Body of pancreas (tissue), 4 donors: ENCODE measurements around the gene ANKRD11. TPM values are rescaled to one million over a fixed set of nuclear protein-coding genes. Genes with fewer than 3 reads are reported as not detected.

Source experiments
- ATAC-seq: fragments of 150-250 bp; one replicate; pipeline ENCODE4 v1.9.1; 2016
- DNase-seq, 4 donors: peaks; one replicate each; pipeline ENCODE4 v3.0.0-alpha.2; 2019
- H3K27ac ChIP-seq, 4 donors: fragments of 200-600 bp; sonication (generic); 1 replicate in 3 of 4; 2 replicates in 1 of 4; pipeline versions ENCODE4 v1.5.1 to v1.6.1; 2016 to 2019; ENCODE audit warnings: mild to moderate bottlenecking in 1 of 4, mixed read lengths in 1 of 4, moderate library complexity in 1 of 4
- H3K27me3 ChIP-seq, 2 donors: fragments of 200-600 bp; sonication (generic); one replicate each; pipeline ENCODE4 v1.6.0; 2016; ENCODE audit warnings: mild to moderate bottlenecking in 1 of 2
- H3K36me3 ChIP-seq, 2 donors: fragments of 200-600 bp; sonication (generic); replicated peaks in 1 of 2; 2 replicates each; pipeline ENCODE4 v1.5.1; 2016; ENCODE audit warnings: low read depth in 2 of 2; ENCODE audit not compliant: insufficient read depth in 1 of 2
- H3K4me1 ChIP-seq: fragments of 200-600 bp; sonication (generic); one replicate; pipeline ENCODE4 v1.6.0; 2016
- H3K4me3 ChIP-seq, 2 donors: fragments of 200-600 bp; sonication (generic); 1 replicate in 1 of 2; 2 replicates in 1 of 2; pipeline ENCODE4 v1.5.1; 2016 to 2019
- H3K9me3 ChIP-seq, 3 donors: fragments of 200-600 bp; sonication (generic); 1 replicate in 2 of 3; 2 replicates in 1 of 3; pipeline ENCODE4 v1.5.1; 2016
- POLR2A ChIP-seq, 3 donors: fragments of 450-650 bp; IDR thresholded peaks; one replicate each; pipeline ENCODE4 v1.6.1; 2016; ENCODE audit warnings: antibody characterized with exemption in 3 of 3, mild to moderate bottlenecking in 2 of 3
- WGBS, 2 donors: methylation state at CpG; one replicate each; pipeline ENCODE4 v1.1.5; 2017; 5-methylcytosine and 5-hydroxymethylcytosine counted together
- intact Hi-C: fragments of 100-400 bp; cut with DNase I; formaldehyde crosslinking; loops from one replicate; pipeline ENCODE4 v1.15.1; 2023
- total RNA-seq, 2 donors: library from RNA; depleted of rRNA; stranded (reverse); fragments of >200 nt; gene quantifications; one replicate each; pipeline ENCODE4 v1.1.0, GENCODE V29; 2016
- TF ChIP-seq, protein P1 (sequence below), 7 experiments: fragments of 450-650 bp in 4 of 7; fragments of 200-600 bp in 3 of 7; sonication (generic) in 3 of 7; IDR thresholded peaks; one replicate each; pipeline ENCODE4 v1.5.1; 2016 to 2019; ENCODE audit warnings: antibody characterized with exemption in 7 of 7

ANKRD11 gene
- total RNA-seq, 2 donors from 2014 or later: 52.1 to 97.9 TPM

DNA sequence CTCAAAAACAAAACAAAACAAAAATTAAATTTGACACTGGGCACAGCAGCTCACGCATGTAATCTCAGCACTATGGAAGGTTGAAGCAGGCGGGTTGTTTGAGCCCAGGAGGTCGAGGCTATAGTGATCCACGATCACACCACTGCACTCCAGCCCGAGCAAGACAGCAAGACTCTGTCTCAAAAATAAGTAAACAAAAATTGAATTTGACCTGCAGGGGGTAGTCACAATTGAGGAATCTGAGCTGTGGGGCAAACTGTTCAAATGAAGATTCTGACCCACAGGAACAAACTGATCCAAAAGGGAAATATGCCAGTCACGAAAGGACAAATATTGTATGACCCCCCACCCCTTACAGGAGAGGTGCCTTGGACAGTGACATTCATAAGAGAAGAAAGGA lies 29.8 kb downstream of the ANKRD11 start:
- 85 to 91% methylated on average over 6 of the region's 6 CpGs for WGBS, 2 donors
- Histone ChIP-seq H3K27ac (no peak overlapping the region), H3K4me1 (peaks cover 8% of the 10 kb centered on the region), H3K4me3 (no peak overlapping the region), H3K9me3 (no peaks in the 10 kb centered on the region), H3K27me3 (no peaks in the 10 kb centered on the region), H3K36me3 (no peaks in the 10 kb centered on the region)
- no peak for DNase-seq
- no peak for ATAC-seq
- no peak for TF ChIP-seq POLR2A (IDR thresholded peaks at IDR 0.05)
- TF ChIP-seq, protein P1, sequence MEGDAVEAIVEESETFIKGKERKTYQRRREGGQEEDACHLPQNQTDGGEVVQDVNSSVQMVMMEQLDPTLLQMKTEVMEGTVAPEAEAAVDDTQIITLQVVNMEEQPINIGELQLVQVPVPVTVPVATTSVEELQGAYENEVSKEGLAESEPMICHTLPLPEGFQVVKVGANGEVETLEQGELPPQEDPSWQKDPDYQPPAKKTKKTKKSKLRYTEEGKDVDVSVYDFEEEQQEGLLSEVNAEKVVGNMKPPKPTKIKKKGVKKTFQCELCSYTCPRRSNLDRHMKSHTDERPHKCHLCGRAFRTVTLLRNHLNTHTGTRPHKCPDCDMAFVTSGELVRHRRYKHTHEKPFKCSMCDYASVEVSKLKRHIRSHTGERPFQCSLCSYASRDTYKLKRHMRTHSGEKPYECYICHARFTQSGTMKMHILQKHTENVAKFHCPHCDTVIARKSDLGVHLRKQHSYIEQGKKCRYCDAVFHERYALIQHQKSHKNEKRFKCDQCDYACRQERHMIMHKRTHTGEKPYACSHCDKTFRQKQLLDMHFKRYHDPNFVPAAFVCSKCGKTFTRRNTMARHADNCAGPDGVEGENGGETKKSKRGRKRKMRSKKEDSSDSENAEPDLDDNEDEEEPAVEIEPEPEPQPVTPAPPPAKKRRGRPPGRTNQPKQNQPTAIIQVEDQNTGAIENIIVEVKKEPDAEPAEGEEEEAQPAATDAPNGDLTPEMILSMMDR (IDR thresholded peaks at IDR 0.05): no peak
- intact Hi-C loops: no loop called here

DNA sequence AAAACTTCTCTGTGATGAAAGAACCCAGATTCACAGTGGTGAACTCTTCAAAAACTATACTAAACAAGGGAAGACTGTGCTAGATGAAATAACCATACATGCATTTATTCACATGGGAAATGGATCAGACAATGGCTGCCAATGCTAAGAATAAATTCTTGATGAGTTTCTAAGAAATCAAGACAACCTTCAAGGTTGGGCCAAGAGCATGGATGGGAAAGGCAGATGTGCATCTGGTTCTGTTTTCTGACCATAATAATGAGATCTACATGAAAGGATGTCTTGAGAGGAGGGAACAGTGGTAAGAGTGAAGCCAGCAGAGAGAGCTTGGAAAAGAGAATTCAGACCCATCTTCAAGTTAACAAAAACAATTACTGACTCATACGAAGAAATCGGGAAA lies 31.4 kb downstream of the ANKRD11 start:
- Histone ChIP-seq H3K4me1 (peaks cover 20% of the 10 kb centered on the region), H3K36me3 (no peaks in the 10 kb centered on the region), H3K27ac (no peak overlapping the region), H3K9me3 (no peaks in the 10 kb centered on the region), H3K4me3 (no peak overlapping the region), H3K27me3 (no peaks in the 10 kb centered on the region)
- DNase-seq (no peak), ATAC-seq (no peak)
- no peak for TF ChIP-seq POLR2A (IDR thresholded peaks at IDR 0.05)
- WGBS, 2 donors: 73 to 94% methylated on average over 2 of the region's 2 CpGs
- intact Hi-C loops: no loop called here

DNA sequence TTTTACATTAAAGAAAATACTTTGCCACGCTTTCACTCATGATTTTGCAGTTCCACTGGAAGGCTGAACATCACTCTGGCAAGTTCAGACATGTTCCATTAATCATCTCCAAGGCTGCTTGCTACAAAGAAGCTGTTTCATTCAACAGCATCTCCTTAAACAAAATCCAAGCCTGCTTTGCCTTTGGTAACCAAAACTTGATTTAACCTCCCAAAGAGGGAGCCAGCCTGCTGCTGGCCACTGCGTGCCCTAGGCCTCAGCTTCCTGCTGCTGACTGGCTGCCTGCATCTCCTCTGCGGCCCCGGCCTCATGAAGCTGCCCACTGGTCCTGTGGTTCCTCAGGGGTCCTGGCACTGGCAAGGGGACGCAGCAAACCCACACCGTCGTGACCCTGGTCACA lies 31.8 kb downstream of the ANKRD11 start:
- no peaks in the 10 kb centered on the region for H3K9me3 ChIP-seq
- intact Hi-C loops: no loop called here
- TF ChIP-seq POLR2A (IDR thresholded peaks at IDR 0.05): no peak
- TF ChIP-seq, protein P1 (IDR thresholded peaks at IDR 0.05): no peak
- ATAC-seq (no peak), DNase-seq (no peak)
- H3K36me3 ChIP-seq: no peaks in the 10 kb centered on the region
- WGBS, 2 donors: 91 to 99% methylated on average over 4 to 7 of the region's 7 CpGs
- no peak overlapping the region for H3K27ac ChIP-seq
- H3K27me3 ChIP-seq: no peaks in the 10 kb centered on the region
- no peak overlapping the region for H3K4me3 ChIP-seq
- H3K4me1 ChIP-seq: peaks cover 24% of the 10 kb centered on the region

DNA sequence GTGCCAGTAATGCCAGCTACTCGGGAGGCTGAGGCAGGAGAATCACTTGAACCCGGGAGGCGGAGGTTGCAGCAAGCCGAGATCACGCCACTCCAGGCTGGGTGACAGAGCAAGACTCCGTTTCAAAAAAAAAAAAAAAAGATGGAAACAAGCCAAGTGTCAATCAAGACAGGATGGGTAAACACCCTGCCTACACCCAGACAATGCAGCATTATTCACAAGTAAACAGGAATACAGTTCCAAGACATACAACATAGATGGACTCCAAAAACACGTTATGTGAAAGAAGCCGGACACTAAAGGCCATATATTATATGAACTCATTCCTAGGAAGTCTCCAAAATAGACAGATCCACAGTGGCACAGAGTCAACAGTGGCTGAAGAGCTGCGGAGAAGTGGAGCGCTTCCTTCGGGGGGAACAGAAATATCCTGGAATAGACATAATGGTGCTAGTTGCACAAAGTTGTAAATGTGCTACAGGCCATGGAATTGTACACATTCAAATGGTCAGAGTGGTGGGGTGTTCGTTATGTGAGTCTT lies 33.9 kb downstream of the ANKRD11 start:
- Histone ChIP-seq H3K9me3 (no peaks in the 10 kb centered on the region), H3K4me1 (peaks cover 43% of the 10 kb centered on the region), H3K27me3 (no peaks in the 10 kb centered on the region), H3K4me3 (no peak overlapping the region), H3K36me3 (no peaks in the 10 kb centered on the region), H3K27ac (no peak overlapping the region)
- ATAC-seq (no peak), DNase-seq (no peak)
- WGBS, 2 donors: 68 to 81% methylated on average over 12 of the region's 12 CpGs
- no peak for TF ChIP-seq POLR2A (IDR thresholded peaks at IDR 0.05)
- TF ChIP-seq, protein P1 (IDR thresholded peaks at IDR 0.05): no peak
- intact Hi-C loops: no loop called here

DNA sequence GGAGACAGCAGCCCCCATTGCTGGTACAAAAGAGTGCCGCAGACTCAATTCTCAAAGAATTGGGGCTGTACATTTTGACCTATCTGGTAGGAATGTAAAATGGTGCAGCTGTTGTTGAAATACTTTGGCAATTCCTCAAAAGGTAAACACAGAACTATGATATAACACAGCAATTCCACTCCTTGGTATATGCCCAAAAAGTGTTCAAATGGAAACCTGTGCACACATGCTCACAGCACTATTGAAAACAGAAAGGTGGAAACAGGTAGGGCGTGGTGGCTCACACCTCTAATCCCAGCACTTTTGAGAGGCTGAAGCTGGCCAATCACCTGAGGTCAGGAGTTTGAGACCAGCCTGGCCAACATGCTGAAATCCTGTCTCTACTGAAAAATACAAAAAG lies 34.7 kb downstream of the ANKRD11 start:
- Histone ChIP-seq H3K36me3 (no peaks in the 10 kb centered on the region), H3K27ac (no peak overlapping the region), H3K9me3 (no peaks in the 10 kb centered on the region), H3K4me1 (peaks cover 51% of the 10 kb centered on the region), H3K4me3 (no peak overlapping the region), H3K27me3 (no peaks in the 10 kb centered on the region)
- DNase-seq (no peak), ATAC-seq (no peak)
- WGBS, 2 donors: 94 to 100% methylated on average over 2 of the region's 2 CpGs
- TF ChIP-seq POLR2A (IDR thresholded peaks at IDR 0.05): no peak
- TF ChIP-seq, protein P1 (IDR thresholded peaks at IDR 0.05): no peak
- intact Hi-C loops: no loop called here
